IPS-NIHi7 (cell line): Measurements from ENCODE around the gene NWD2.
A peak's percentile ranks its signal among the peaks of the same experiment; 100 is the strongest.

Experiments used
- DNase-seq: peaks from one replicate; pipeline ENCODE4 v3.0.0; 2012; ENCODE audit warnings: mixed read lengths; ENCODE audit errors: extremely low spot score

Gene NWD2

GRCh38 chr4:37441231-37442061 lies 196.9 kb downstream of the NWD2 start:
- no peak for DNase-seq

GRCh38 chr4:37442062-37442323 lies 197.4 kb downstream of the NWD2 start:
- no peak for DNase-seq

- DNase-seq: no peak
These were observed 198.6 kb downstream of the NWD2 start for GRCh38 chr4:37443137-37443536.

GRCh38 chr4:37445023-37445422 lies 200.5 kb downstream of the NWD2 start:
- no peak for DNase-seq

- no peak for DNase-seq
These were observed 201.5 kb downstream of the NWD2 start for GRCh38 chr4:37446016-37446415.

DNA sequence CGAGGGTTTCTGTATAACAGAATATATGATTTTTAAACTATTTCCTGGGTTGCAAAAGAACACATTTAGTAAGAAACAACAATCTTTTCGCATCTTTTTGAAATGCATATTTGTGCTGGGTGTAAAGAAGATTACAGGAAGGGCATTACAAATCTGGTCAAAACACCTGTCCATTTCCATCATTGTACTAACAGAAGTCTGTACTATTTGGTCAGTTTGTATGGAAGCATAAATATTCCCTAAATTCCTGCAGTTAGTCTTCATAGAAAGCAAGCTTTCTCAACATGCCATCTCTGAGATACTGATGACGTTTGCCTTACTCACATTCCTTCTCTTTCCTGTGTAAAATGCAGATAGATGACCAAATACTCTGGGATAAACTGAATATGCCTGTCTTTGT lies 203.3 kb downstream of the NWD2 start:
- DNase-seq: no peak

DNA sequence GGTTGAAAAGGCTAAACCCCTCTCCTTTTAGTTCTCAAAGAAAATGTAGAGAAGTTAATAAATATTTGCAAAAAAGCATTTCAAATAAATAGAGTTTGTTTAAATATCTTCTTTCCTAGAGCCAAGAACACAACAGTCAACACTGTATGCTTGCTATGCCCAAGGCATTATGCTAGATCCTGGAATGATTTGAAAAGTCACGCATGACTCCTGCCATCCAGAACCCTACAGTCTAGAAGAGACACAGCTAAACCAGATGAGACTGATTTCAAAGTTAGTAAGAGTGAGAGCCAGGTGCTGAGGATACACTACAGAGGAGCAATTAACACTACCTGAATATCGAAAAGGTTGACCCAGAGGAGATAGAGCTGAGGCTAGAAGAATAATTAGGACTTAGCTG lies 205.8 kb downstream of the NWD2 start:
- no peak for DNase-seq

- no peak for DNase-seq
These were observed 206.4 kb downstream of the NWD2 start for GRCh38 chr4:37450911-37451310.

DNA sequence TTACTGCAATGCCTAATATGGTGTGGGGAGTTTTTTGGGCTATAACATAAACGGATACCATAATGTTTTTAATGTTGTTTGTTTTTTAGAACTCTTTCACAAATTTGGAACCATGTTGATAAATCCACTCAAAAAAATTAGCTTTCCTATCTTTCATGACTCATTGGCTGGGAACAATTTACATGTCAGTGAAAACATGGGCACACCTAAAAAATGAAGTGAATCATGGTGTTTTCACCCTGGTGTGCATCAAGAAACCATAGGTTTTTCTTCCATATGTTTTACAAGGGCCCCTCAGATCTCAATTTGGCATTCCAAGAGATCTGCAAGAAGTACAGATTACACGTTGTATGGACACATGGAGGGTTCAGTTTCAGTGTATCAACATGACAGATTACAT lies 207.1 kb downstream of the NWD2 start:
- no peak for DNase-seq

- peak; percentile 66 for DNase-seq
These were observed 208.4 kb downstream of the NWD2 start for GRCh38 chr4:37452952-37453280.

DNA sequence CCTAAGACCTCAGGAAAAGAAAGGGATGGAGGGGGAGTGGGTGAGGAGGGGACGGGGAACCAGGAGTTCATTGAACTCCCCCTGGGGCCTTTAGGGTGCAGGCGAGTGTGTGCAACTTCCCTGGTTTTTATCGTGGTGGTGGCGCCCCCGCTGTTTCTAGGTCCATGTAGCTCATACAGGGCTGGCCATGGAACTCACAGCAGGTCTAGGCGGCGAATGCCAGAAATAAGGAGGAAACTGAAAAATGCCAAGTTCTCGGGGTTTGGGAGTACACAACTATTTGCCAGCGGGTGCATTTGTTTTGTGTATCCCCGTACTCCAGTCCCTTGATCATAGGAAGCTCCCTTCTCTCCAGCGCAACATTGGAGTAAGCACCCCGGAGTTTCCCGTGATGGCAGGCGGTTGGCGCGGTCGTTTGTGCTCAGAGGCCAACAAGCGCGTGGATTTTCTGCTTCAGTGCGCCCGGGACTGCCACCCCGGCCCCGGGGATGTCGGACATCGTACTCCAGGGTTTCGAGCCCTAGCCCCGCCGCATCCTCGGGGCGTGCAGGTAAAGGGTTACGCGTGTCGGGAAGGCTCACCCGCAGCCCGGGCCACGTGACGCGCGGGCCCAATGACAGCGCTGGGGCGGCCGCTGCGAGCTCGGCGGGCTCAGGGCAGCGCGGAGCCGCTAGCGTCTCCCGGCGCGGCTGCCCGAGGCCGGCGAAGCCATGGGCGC lies 208.9 kb downstream of the NWD2 start:
- DNase-seq: peak; percentile 89

GRCh38 chr4:37453999-37454800 lies 209.7 kb downstream of the NWD2 start:
- no peak for DNase-seq

GRCh38 chr4:37455301-37456131 lies 211.0 kb downstream of the NWD2 start:
- DNase-seq: no peak

DNA sequence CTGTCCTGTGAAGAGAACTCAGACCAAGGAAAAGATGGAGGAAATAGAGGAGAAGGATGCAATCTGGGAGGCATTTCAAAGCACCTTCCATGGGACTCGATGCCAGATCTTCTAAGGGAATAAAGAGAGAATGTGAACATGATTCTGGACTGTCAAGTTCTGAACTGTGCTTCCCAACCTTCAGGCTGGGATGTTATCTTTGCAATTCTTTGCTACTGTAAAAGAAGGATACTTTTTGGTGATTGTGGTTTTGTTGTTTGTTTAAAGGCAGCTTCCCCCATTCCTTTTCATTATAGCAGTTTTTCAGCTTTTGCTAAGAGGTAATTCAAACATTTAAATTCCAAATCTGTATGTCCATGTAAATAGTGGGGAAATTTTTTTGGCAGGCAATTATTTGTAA lies 217.3 kb downstream of the NWD2 start:
- DNase-seq: no peak

- DNase-seq: peak; percentile 45
These were observed 218.7 kb downstream of the NWD2 start for GRCh38 chr4:37463033-37463856.

DNA sequence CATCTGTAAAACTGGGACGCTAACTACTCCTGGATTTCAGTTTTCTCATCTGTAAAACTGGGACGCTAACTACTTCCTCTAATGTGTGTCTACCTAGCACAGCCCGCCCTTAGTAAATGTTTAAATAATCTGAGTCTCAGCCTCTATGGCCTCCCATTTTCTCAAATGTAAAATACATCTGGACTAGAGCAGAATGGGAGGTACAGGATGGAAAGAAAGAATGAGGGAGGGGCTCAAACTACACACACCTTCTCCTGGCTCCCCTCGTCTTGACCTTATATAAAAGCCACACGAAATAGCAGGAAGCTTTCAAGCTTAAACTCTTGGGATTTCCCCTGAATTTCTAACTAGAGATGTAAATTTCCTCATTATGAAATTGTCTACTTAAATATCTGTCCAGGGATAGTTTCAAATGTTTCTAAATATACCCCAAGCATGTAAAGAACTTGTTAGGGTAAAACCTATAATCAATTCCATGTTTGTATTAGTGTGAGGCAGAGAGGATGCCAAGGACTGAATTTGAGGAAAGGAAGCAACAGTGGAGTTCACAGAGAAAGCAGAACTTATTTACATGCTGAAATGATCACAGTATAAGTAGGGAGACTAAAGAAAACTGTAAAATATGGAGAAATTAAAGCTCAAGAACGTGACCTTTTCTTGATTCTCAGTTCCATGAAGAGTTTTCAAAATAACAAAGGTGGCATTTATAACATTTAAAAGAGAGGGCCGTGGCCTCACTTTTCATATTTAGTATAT lies 220.0 kb downstream of the NWD2 start:
- no peak for DNase-seq

DNA sequence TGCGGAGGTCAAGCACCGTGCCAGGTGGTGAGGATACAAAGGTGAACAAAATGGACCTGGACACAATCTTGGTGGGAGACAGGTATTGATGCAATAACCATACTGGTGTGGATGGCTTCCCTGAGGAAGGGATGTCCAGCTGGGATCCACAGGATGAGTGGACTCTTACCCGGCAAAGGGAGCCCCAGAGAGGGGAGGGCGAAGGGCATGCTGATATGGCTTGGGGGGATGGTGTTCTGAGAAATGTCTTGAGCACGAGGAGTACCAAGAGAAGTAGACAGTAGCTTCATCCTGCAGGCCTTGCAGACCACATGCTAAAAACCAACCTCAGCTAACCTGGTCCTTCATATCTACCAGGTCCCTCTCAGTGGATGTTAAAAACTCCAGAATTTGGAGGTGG lies 220.8 kb downstream of the NWD2 start:
- DNase-seq: no peak

- no peak for DNase-seq
These were observed 221.3 kb downstream of the NWD2 start for GRCh38 chr4:37465845-37466244.

DNA sequence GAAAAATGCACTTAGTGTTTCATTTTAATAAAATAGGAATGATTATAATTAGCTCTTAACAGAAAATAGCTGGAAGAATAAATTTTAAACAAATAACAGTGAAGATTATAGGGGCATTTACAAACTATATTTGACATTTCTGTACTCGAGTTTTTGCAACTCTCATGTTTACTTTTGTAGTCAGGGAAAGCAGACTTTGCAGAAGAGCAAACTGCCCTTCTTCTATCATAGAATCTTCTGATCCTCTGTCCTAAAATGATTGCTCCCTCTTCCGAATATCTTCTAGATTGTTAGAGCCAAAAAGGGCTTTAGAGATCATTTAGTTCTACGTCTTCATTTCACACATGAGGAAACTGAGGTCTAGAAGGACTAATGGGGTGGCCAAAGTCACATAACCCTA lies 222.7 kb downstream of the NWD2 start:
- no peak for DNase-seq

DNA sequence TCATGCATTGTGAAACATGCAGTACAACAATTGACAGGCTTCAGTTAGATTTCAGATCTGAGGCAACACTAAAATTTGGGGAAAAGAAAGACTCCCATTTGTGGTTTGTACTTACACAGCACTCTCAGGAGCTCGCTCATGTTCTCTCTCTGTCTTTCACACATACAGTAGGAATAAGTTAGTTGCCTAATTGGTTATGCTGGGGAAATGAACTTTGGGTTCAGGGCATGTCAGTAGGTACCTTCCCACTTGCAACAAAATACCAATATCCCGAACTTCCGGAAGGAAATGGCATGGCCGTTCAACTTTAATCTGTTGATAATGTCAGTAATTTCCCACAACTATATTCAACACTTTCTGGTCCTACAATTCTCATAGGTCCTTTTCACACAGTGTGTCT lies 223.3 kb downstream of the NWD2 start:
- no peak for DNase-seq
